ACHN (cell line): ENCODE data around the gene ZNF207.
"Not testable (repeated sequence)": the region's sequence is repeated elsewhere in the genome, so short reads cannot be mapped to it uniquely, and the experiment has no call there.

ENCODE experiments used
- DNase-seq: peaks from one replicate; pipeline ENCODE4 v3.0.0-alpha.2; 2015
- in situ Hi-C: cut with HindIII; loops from 2 replicates; pipeline ENCODE4 v1.10.0; 2017; ENCODE audit warnings: low sequenced_read_pairs, low pct_ligation_motif_present, low pct_unique_long_range_greater_than_20kb

ZNF207 gene

GRCh38 chr17:32370426-32370825 lies 20.5 kb downstream of the ZNF207 start:
- no peak for DNase-seq
- in situ Hi-C loops: no loop called here

- in situ Hi-C loops: no loop called here
- DNase-seq: peak; percentile 37
Measured at GRCh38 chr17:32382526-32383223, 32.7 kb downstream of the ZNF207 start.

- in situ Hi-C loops: no loop called here
- DNase-seq: no peak
Measured at GRCh38 chr17:32383926-32384434, 34.0 kb downstream of the ZNF207 start.

DNA sequence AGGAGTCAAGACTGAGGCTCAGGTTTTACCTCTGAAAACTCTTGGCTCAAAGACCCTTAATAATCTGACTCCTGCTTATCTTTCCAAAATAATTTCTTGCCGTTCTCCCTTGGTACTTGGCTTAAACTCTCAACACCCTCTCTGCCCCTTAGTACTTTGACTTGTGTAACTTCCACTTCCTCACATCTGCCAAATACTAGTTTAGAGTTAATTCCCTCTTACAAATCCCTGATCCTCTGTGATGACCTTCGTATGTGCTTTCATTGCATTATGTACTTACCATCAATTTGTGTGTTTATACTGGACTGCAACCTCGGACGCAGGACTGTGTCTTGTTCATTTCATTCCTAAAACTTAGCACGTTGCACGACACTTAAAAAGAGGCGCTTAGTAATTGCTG lies 35.2 kb downstream of the ZNF207 start:
- DNase-seq: no peak
- in situ Hi-C loops: no loop called here

- DNase-seq: no peak
- in situ Hi-C loops: no loop called here
Measured at GRCh38 chr17:32385971-32386370, 36.0 kb downstream of the ZNF207 start.

GRCh38 chr17:32386844-32387243 lies 36.9 kb downstream of the ZNF207 start:
- in situ Hi-C loops: no loop called here
- no peak for DNase-seq

- in situ Hi-C loops, DNase-seq: not testable (repeated sequence)
Measured at GRCh38 chr17:32388128-32388527, 38.2 kb downstream of the ZNF207 start.

DNA sequence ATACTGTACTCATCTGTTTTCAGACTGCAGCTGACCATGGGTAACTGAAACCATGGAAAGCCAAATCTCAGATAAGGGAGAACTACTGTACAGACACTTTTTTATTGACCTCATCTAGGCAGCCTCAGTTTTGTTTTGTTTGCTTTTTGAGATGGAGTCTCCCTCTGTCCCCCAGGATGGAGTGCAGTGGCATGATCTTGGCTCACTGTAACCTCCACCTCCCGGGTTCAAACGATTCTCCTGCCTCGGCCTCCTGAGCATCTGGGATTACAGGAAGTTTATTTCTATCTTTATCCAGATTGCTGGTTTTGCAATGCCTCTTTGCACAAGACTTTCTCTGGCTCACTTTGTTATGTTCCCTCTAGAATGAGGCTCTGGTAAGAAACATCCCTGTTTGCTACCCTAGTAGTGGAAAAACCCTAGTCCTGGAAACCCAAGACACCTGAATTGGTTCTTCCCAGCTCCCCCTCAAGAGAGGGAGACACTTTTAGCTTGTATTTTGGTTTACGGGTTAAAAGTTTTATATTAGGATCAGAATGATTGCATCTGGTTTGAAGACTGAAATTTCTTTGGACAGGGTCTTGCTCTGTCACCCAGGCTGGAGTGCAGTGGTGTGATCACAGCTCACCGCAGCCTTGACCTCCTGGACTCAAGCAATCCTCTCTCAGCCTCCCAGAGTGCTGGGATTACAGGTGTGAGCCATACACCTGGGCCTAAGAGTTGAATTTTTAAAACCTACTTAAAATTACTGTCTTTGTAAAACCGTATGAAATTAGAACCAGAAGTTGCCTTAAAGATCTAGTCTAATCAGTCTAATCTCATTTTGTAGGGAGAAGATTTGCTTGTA lies 38.9 kb downstream of the ZNF207 start:
- in situ Hi-C loops: no loop called here
- no peak for DNase-seq

DNA sequence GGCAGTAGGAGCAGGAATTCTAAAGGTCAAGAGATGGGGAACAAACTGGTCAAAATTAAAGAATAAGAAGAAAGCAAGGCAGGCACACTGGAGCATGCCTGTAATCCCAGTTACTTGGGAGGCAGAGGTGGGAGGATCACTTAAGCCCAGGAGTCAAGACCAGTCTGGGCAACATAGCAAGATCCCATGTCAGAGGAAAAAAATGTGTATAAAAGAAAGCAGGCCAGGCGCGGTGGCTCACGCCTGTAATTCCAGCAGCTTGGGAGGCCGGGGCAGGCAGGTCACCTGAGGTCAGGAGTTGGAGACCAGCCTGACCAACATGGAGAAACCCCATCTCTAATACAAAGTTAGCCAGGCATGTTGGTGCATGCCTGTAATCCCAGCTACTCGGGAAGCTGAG lies 43.9 kb downstream of the ZNF207 start:
- in situ Hi-C loops: no loop called here
- DNase-seq: no peak

- DNase-seq: no peak
- in situ Hi-C loops: no loop called here
Measured at GRCh38 chr17:32396343-32396742, 46.4 kb downstream of the ZNF207 start.

DNA sequence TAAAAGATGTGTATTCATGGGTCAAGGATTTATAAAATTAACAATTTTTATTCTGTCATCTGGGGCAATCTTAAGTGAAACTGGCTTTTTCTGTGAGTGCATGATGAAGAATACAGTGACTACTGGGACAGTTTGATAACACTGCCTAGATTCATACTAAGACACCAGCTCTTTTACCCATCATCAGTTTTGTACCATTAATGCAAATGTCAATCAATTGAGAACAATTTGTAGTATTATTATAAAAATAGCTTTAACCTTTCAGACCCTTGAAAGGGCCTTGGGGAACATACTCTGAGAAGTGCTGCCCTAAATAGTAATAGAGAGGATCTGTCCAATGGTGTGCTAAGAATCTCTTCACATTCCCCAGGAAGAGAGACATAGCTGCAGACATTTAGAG lies 49.0 kb downstream of the ZNF207 start:
- no peak for DNase-seq
- in situ Hi-C loops: no loop called here

DNA sequence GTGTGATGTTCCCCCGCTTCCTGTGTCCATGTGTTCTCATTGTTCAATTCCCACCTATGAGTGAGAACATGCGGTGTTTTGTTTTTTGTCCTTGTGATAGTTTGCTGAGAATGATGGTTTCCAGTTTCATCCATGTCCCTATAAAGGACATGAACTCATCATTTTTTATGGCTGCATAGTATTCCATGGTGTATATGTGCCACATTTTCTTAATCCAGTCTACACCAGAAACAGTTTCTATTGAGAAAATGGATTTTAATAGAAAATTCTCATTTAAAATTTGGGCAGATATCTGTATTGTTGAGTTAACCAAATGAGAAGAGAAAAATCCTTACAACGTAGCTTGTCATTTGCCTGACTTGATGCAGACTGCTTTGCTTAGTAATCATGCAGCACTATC lies 60.1 kb downstream of the ZNF207 start:
- DNase-seq, in situ Hi-C loops: not testable (repeated sequence)

- in situ Hi-C loops: no loop called here
- no peak for DNase-seq
Measured at GRCh38 chr17:32426894-32427293, 76.9 kb downstream of the ZNF207 start.

GRCh38 chr17:32429598-32429997 lies 79.6 kb downstream of the ZNF207 start:
- DNase-seq: no peak
- in situ Hi-C loops: no loop called here
